Measurements from ENCODE around the gene ABTB1. TPM values are rescaled to one million over a fixed set of nuclear protein-coding genes. Genes with fewer than 3 reads are reported as not detected.

Gene ABTB1
- 0.24 and 0.42 TPM in 2 replicates for total RNA-seq (2016; rRNA removed; fragmentation: Illumina TruSeq; extraction: Trizol)
- total RNA-seq (2016; cell fraction: cytosol; rRNA removed; fragmentation: Illumina TruSeq; extraction: Trizol; ENCODE audit: low read depth) = 0.09 and 0.30 TPM in 2 replicates
- total RNA-seq (2016; cell fraction: insoluble cytoplasmic fraction; rRNA removed; fragmentation: Illumina TruSeq; extraction: Trizol) = 0.13 and 0.30 TPM in 2 replicates
- total RNA-seq (2016; cell fraction: membrane; rRNA removed; fragmentation: Illumina TruSeq; extraction: Trizol) = 0.56 and 0.72 TPM in 2 replicates
- 1.0 and 2.3 TPM in 2 replicates for total RNA-seq (2016; cell fraction: nucleus; rRNA removed; fragmentation: Illumina TruSeq; extraction: Trizol)
- polyA plus RNA-seq (2011; rRNA removed) = 14.5 and 17.9 TPM in 2 replicates
- polyA plus RNA-seq (2011; cell fraction: cytosol; rRNA removed) = 12.3 and 15.2 TPM in 2 replicates
- 97.1 and 99.3 TPM in 2 replicates for polyA plus RNA-seq (2011; cell fraction: nucleus; rRNA removed)
- 7.0 and 10.3 TPM in 2 replicates for polyA plus RNA-seq (2012)
- 0.44 and 0.71 TPM in 2 replicates for polyA plus RNA-seq (2016; cell fraction: cytosol; fragmentation: Illumina TruSeq; extraction: Trizol; ENCODE audit: low read depth)
- polyA plus RNA-seq (2016; cell fraction: insoluble cytoplasmic fraction; fragmentation: Illumina TruSeq; extraction: Trizol; ENCODE audit: low read depth) = 0.98 and 1.0 TPM in 2 replicates
- 0.39 and 0.88 TPM in 2 replicates for polyA plus RNA-seq (2016; cell fraction: membrane; fragmentation: Illumina TruSeq; extraction: Trizol; ENCODE audit: low read depth)
- polyA plus RNA-seq (2016; cell fraction: nucleus; fragmentation: Illumina TruSeq; extraction: Trizol; ENCODE audit: insufficient read depth, low read depth) = 2.9 and 3.4 TPM in 2 replicates
- polyA minus RNA-seq (2011; rRNA and poly(A)+ RNA removed; ENCODE audit: low replicate concordance) = 33.1 and 57.2 TPM in 2 replicates
- 6.9 and 10.2 TPM in 2 replicates for polyA minus RNA-seq (2011; cell fraction: cytosol; rRNA and poly(A)+ RNA removed)
- polyA minus RNA-seq (2011; cell fraction: nucleus; rRNA and poly(A)+ RNA removed) = 15.7 and 18.6 TPM in 2 replicates
- percentile 36 among the genes with signal in this experiment for Bru-seq, nascent RNA
- BruChase-seq, experiment 1, labeled RNA remaining after a 6-hour chase = percentile 37 among the genes with signal in this experiment
- BruChase-seq, experiment 2, labeled RNA remaining after a 2-hour chase = percentile 34 among the genes with signal in this experiment
- long read RNA-seq, experiment 1, partial matches to known transcripts = 2 of 10 reads
- long read RNA-seq, experiment 1, other reads (novel, unspliced or antisense) = 1 of 10 reads
- long read RNA-seq, experiment 2, transcript ABTB1-201 (12 exons, 1,965 nt) = major isoform, 10 of 26 reads
- long read RNA-seq, experiment 2, partial matches to known transcripts = 6 of 26 reads
- long read RNA-seq, experiment 2, other reads (novel, unspliced or antisense) = 7 of 26 reads

GRCh38 chr3:127672429-127673190 lies at the start of gene ABTB1:
Gene ABTB1, plus strand, starts transcription at chr3:127672952. Its CDS starts 74 bp downstream, at chr3:127673026.
- Histone ChIP-seq H2AFZ (ENCODE audit: low read length) (no peak within 1 kb of the TSS), H3K9me3 (ENCODE audit: low read length) (no peaks in the 10 kb centered on the region), H3K27me3 (ENCODE audit: control insufficient read depth in 1 of 2, insufficient read depth in 2 of 2, low read length in 2 of 2) (peaks cover 0 to 4% of the 10 kb centered on the region in 2 experiments; a peak in 1 of 5 replicates), H3K4me3 (replicated peaks in 1 of 3; ENCODE audit: insufficient read depth in 1 of 3, low read depth in 2 of 3, low read length in 3 of 3) (peak within 1 kb of the TSS; percentile 69 to 78 (median 78)), H3K9ac (ENCODE audit: insufficient read depth, low read depth, low read length) (peak within 1 kb of the TSS; percentile 83), H3K4me1 (ENCODE audit: insufficient read depth, low read length) (peaks cover 19% of the 10 kb centered on the region), H3K4me2 (ENCODE audit: low read depth, low read length) (peak within 1 kb of the TSS; percentile 76), H3K27ac (ENCODE audit: extremely low read length, insufficient read depth, low read length) (peak within 1 kb of the TSS; percentile 49), H3K79me2 (ENCODE audit: insufficient read depth, low read length) (no peaks in the 10 kb centered on the region), H3K36me3 (replicated peaks in 1 of 2; ENCODE audit: control insufficient read depth in 1 of 2, insufficient read depth in 2 of 2, low read length in 2 of 2) (no peaks in the 10 kb centered on the region), H4K20me1 (ENCODE audit: insufficient read depth, low read length) (no peaks in the 10 kb centered on the region)
- BruUV-seq (replicated peaks) = TSS peak; percentile 94
- 0% methylated on average over 2 of the region's 102 CpGs for WGBS (ENCODE audit: low lambda C conversion rate)
- intact Hi-C loops (cut with micrococcal nuclease; ENCODE audit: unreplicated experiment) (no loop called here), in situ Hi-C loops (cut with HindIII; ENCODE audit: extremely low pct_ligation_motif_present, low pct_unique_long_range_greater_than_20kb) (no loop called here)
- CTCF ChIA-PET (ENCODE audit: low intra/inter-chr PET ratio, low total read pairs) = no interaction called here
- DNase-seq (ENCODE audit: low spot score) (peak; percentile 53), FAIRE-seq (no peak), ATAC-seq (peak; percentile 85)
- POLR2A ChIA-PET = no interaction called here
- no peak for TF ChIP-seq KLF9 (CRISPR knock-in tag; IDR thresholded peaks at IDR 0.05; ENCODE audit: low read depth)
- TF ChIP-seq, protein P1, sequence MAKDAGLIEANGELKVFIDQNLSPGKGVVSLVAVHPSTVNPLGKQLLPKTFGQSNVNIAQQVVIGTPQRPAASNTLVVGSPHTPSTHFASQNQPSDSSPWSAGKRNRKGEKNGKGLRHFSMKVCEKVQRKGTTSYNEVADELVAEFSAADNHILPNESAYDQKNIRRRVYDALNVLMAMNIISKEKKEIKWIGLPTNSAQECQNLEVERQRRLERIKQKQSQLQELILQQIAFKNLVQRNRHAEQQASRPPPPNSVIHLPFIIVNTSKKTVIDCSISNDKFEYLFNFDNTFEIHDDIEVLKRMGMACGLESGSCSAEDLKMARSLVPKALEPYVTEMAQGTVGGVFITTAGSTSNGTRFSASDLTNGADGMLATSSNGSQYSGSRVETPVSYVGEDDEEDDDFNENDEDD (CRISPR knock-in tag; IDR thresholded peaks at IDR 0.05; ENCODE audit: borderline replicate concordance) = peak; percentile 35; the same call in 1 of the 2 replicates
- TF ChIP-seq, protein P2, sequence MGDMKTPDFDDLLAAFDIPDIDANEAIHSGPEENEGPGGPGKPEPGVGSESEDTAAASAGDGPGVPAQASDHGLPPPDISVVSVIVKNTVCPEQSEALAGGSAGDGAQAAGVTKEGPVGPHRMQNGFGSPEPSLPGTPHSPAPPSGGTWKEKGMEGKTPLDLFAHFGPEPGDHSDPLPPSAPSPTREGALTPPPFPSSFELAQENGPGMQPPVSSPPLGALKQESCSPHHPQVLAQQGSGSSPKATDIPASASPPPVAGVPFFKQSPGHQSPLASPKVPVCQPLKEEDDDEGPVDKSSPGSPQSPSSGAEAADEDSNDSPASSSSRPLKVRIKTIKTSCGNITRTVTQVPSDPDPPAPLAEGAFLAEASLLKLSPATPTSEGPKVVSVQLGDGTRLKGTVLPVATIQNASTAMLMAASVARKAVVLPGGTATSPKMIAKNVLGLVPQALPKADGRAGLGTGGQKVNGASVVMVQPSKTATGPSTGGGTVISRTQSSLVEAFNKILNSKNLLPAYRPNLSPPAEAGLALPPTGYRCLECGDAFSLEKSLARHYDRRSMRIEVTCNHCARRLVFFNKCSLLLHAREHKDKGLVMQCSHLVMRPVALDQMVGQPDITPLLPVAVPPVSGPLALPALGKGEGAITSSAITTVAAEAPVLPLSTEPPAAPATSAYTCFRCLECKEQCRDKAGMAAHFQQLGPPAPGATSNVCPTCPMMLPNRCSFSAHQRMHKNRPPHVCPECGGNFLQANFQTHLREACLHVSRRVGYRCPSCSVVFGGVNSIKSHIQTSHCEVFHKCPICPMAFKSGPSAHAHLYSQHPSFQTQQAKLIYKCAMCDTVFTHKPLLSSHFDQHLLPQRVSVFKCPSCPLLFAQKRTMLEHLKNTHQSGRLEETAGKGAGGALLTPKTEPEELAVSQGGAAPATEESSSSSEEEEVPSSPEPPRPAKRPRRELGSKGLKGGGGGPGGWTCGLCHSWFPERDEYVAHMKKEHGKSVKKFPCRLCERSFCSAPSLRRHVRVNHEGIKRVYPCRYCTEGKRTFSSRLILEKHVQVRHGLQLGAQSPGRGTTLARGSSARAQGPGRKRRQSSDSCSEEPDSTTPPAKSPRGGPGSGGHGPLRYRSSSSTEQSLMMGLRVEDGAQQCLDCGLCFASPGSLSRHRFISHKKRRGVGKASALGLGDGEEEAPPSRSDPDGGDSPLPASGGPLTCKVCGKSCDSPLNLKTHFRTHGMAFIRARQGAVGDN (CRISPR knock-in tag; IDR thresholded peaks at IDR 0.05) = peak; percentile 60
- TF ChIP-seq FIP1L1 (IDR thresholded peaks at IDR 0.05; ENCODE audit: borderline replicate concordance, insufficient read depth, low read depth, low read length) = no peak
- peak in 1 of 2 experiments; percentile 60; a peak in 1 of 4 replicates for TF ChIP-seq KLF16 (CRISPR knock-in tag; IDR thresholded peaks at IDR 0.05)
- TF ChIP-seq FOXM1 (CRISPR knock-in tag; IDR thresholded peaks at IDR 0.05) = no peak
- TF ChIP-seq, protein P3, sequence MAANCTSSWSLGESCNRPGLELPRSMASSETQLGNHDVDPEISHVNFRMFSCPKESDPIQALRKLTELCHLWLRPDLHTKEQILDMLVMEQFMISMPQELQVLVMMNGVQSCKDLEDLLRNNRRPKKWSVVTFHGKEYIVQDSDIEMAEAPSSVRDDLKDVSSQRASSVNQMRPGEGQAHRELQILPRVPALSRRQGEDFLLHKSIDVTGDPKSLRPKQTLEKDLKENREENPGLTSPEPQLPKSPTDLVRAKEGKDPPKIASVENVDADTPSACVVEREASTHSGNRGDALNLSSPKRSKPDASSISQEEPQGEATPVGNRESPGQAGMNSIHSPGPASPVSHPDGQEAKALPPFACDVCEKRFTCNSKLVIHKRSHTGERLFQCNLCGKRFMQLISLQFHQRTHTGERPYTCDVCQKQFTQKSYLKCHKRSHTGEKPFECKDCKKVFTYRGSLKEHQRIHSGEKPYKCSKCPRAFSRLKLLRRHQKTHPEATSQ (CRISPR knock-in tag; IDR thresholded peaks at IDR 0.05; ENCODE audit: borderline replicate concordance) = no peak
- peak; percentile 30; the same call in 1 of the 2 replicates for TF ChIP-seq ZNF724P (CRISPR knock-in tag; IDR thresholded peaks at IDR 0.05; ENCODE audit: borderline replicate concordance)
- no peak for TF ChIP-seq BCL6 (CRISPR knock-in tag; IDR thresholded peaks at IDR 0.05)
- TF ChIP-seq SATB2 (CRISPR knock-in tag; IDR thresholded peaks at IDR 0.05) = no peak
- peak; percentile 39; the same call in 1 of the 2 replicates for TF ChIP-seq THAP11 (CRISPR knock-in tag; IDR thresholded peaks at IDR 0.05)

Data from HepG2 (cell line).